ENCODE measurements around the gene SLC30A3.

DNA sequence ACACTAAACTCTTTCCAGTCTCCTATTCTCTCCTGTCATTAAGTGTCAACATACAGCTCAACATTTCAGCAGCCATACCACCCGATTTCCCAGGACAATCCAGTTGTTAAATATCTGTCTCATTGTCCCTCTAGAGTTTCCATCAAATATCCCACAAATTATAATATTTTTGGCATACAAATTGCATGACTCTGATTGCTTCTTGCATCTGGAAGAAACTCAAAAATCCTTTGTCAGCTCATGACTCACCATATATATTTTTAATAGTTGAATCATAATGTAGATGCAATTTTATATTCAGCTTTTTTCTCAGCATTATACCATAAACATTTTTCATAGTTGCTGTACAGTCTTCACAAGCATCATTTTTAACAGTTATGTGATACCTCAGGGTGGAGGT is 7.2 kb downstream of the SLC30A3 start:
- TF ChIP-seq, protein P1, sequence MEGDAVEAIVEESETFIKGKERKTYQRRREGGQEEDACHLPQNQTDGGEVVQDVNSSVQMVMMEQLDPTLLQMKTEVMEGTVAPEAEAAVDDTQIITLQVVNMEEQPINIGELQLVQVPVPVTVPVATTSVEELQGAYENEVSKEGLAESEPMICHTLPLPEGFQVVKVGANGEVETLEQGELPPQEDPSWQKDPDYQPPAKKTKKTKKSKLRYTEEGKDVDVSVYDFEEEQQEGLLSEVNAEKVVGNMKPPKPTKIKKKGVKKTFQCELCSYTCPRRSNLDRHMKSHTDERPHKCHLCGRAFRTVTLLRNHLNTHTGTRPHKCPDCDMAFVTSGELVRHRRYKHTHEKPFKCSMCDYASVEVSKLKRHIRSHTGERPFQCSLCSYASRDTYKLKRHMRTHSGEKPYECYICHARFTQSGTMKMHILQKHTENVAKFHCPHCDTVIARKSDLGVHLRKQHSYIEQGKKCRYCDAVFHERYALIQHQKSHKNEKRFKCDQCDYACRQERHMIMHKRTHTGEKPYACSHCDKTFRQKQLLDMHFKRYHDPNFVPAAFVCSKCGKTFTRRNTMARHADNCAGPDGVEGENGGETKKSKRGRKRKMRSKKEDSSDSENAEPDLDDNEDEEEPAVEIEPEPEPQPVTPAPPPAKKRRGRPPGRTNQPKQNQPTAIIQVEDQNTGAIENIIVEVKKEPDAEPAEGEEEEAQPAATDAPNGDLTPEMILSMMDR (IDR thresholded peaks at IDR 0.05), result no peak
- no peak for TF ChIP-seq POLR2A (IDR thresholded peaks at IDR 0.05)
- no peak for TF ChIP-seq POLR2AphosphoS5 (IDR thresholded peaks at IDR 0.05)
